Measurements from ENCODE around the gene CHD2. TPM values are rescaled to one million over a fixed set of nuclear protein-coding genes. Genes with fewer than 3 reads are reported as not detected.

The CHD2 gene
- total and polyA plus RNA-seq, 4 donors: 39.4 to 547 (median 76.3) TPM

GRCh38 chr15:93049233-93049632 is 149.1 kb downstream of the CHD2 start:
- Histone ChIP-seq H3K4me1 (ENCODE audit: control insufficient read depth in 5 of 5, insufficient read depth in 5 of 5, low read length in 5 of 5) (peaks cover 0 to 9% (median 4%) of the 10 kb centered on the region in 5 donors), H3K27me3 (ENCODE audit: control insufficient read depth in 3 of 3, insufficient read depth in 3 of 3, low read length in 2 of 3) (no peaks in the 10 kb centered on the region), H3K4me3 (no peak overlapping the region), H3K9ac (ENCODE audit: insufficient read depth in 1 of 2, low read length in 2 of 2) (no peak overlapping the region), H3K27ac (ENCODE audit: low read depth in 1 of 2, low read length in 1 of 2) (no peak overlapping the region), H3K36me3 (ENCODE audit: control insufficient read depth in 4 of 4, insufficient read depth in 4 of 4, low read length in 4 of 4) (peaks cover 0 to 34% (median 3%) of the 10 kb centered on the region in 4 donors), H3K9me3 (ENCODE audit: control insufficient read depth in 4 of 4, insufficient read depth in 3 of 4, low read length in 3 of 4) (peaks cover 0 to 4% (median 0%) of the 10 kb centered on the region in 4 donors)
- 50 to 60% methylated on average over 8 of the region's 8 CpGs for WGBS, 2 donors
- ATAC-seq (ENCODE audit: insufficient read depth, low FRiP score) (no peak), DNase-seq (no peak)
- no peak for TF ChIP-seq CTCF (IDR thresholded peaks at IDR 0.05; ENCODE audit: control extremely low read depth, extremely low read depth)

- peak; percentile 22 for ATAC-seq (ENCODE audit: insufficient read depth, low FRiP score)
- TF ChIP-seq CTCF (IDR thresholded peaks at IDR 0.05; ENCODE audit: control extremely low read depth, extremely low read depth): no peak
- 63 to 78% methylated on average over 15 of the region's 15 CpGs for WGBS, 2 donors
- H3K9me3 ChIP-seq (ENCODE audit: control insufficient read depth in 4 of 4, insufficient read depth in 3 of 4, low read length in 3 of 4): peaks cover 0 to 4% (median 0%) of the 10 kb centered on the region in 4 donors
- H3K9ac ChIP-seq (ENCODE audit: insufficient read depth in 1 of 2, low read length in 2 of 2): no peak overlapping the region
- peaks cover 0 to 29% (median 5%) of the 10 kb centered on the region in 4 donors for H3K36me3 ChIP-seq (ENCODE audit: control insufficient read depth in 4 of 4, insufficient read depth in 4 of 4, low read length in 4 of 4)
- H3K4me1 ChIP-seq (ENCODE audit: control insufficient read depth in 5 of 5, insufficient read depth in 5 of 5, low read length in 5 of 5): peaks cover 0 to 9% (median 4%) of the 10 kb centered on the region in 5 donors
- no peak overlapping the region for H3K27ac ChIP-seq (ENCODE audit: low read depth in 1 of 2, low read length in 1 of 2)
- H3K27me3 ChIP-seq (ENCODE audit: control insufficient read depth in 3 of 3, insufficient read depth in 3 of 3, low read length in 2 of 3): no peaks in the 10 kb centered on the region
- DNase-seq: peak in 1 of 3 donors; percentile 37
- H3K4me3 ChIP-seq: no peak overlapping the region
Observed at GRCh38 chr15:93049914-93050578, 149.9 kb downstream of the CHD2 start.

GRCh38 chr15:93050648-93051047 is 150.5 kb downstream of the CHD2 start:
- H3K27ac ChIP-seq (ENCODE audit: low read depth in 1 of 2, low read length in 1 of 2): no peak overlapping the region

More at GRCh38 chr15:93050648-93051047, 150.5 kb downstream of the CHD2 start:
- Histone ChIP-seq H3K9me3 (ENCODE audit: control insufficient read depth in 4 of 4, insufficient read depth in 3 of 4, low read length in 3 of 4) (peaks cover 0 to 4% (median 0%) of the 10 kb centered on the region in 4 donors), H3K27me3 (ENCODE audit: control insufficient read depth in 3 of 3, insufficient read depth in 3 of 3, low read length in 2 of 3) (no peaks in the 10 kb centered on the region), H3K4me1 (ENCODE audit: control insufficient read depth in 5 of 5, insufficient read depth in 5 of 5, low read length in 5 of 5) (peaks cover 0 to 9% (median 4%) of the 10 kb centered on the region in 5 donors), H3K36me3 (ENCODE audit: control insufficient read depth in 4 of 4, insufficient read depth in 4 of 4, low read length in 4 of 4) (peaks cover 0 to 25% (median 5%) of the 10 kb centered on the region in 4 donors), H3K4me3 (no peak overlapping the region), H3K9ac (ENCODE audit: insufficient read depth in 1 of 2, low read length in 2 of 2) (no peak overlapping the region)
- no peak for TF ChIP-seq CTCF (IDR thresholded peaks at IDR 0.05; ENCODE audit: control extremely low read depth, extremely low read depth)
- DNase-seq: no peak
- ATAC-seq (ENCODE audit: insufficient read depth, low FRiP score): no peak
- 90 to 92% methylated on average over 13 of the region's 13 CpGs for WGBS, 2 donors
